Measurements from ENCODE around the gene SORCS3.

Gene SORCS3

GRCh38 chr10:104835422-104835821 is 194.3 kb downstream of the SORCS3 start:
- no peak overlapping the region for H3K4me3 ChIP-seq (ENCODE audit: low read depth, low read length)
- TF ChIP-seq CTCF (IDR thresholded peaks at IDR 0.05; ENCODE audit: low read depth, low read length, missing control alignments): no peak
- H3K27ac ChIP-seq: no peak overlapping the region
- H3K36me3 ChIP-seq (replicated peaks): no peaks in the 10 kb centered on the region
- no peaks in the 10 kb centered on the region for H3K27me3 ChIP-seq (replicated peaks)
- DNase-seq: no peak
- in situ Hi-C loops (cut with HindIII; ENCODE audit: low pct_ligation_motif_present, low sequenced_read_pairs): no loop called here

DNA sequence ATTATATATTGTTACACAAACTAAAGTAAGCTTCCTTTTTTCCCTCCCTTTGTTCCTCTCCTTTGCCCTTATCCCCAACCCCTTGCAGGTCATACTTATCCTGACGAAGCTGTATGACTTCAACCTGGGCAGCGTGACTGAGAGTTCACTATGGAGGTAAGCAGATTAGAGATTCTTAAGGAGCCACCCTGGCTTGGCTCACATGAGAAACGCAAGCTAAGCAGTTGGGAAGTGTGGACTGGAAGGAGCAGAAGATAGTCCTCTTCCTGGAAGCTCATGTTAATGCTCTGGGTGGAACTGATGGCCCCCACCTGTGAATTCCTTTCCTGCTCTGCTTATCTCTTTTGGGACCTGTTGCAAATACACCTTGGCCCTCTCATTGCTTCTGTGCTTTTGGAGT is 201.6 kb downstream of the SORCS3 start:
- no peak for DNase-seq
- H3K27me3 ChIP-seq (replicated peaks): no peaks in the 10 kb centered on the region
- H3K36me3 ChIP-seq (replicated peaks): no peaks in the 10 kb centered on the region
- H3K4me3 ChIP-seq (ENCODE audit: low read depth, low read length): no peak overlapping the region
- TF ChIP-seq CTCF (IDR thresholded peaks at IDR 0.05; ENCODE audit: low read depth, low read length, missing control alignments): no peak
- in situ Hi-C loops (cut with HindIII; ENCODE audit: low pct_ligation_motif_present, low sequenced_read_pairs): no loop called here
- no peak overlapping the region for H3K27ac ChIP-seq

DNA sequence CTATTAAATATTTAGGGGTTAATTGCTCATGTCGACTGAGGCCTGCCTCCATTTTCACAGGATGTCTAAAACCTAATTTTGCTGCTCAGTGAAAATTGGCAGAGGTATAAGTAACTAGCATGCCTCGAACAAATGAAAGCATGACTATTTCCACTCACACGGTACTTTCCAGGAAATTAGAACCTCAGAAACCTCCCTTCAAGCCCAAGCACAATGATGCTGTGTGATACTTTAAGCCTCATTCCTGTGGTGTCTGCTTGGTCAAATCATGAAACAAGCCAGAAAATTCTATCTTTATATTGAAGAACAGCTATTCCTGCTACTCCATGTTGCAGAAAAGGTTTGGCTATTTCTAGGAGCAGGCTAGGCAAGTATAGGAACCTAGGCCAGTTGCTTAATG is 203.0 kb downstream of the SORCS3 start:
- DNase-seq: no peak
- in situ Hi-C loops (cut with HindIII; ENCODE audit: low pct_ligation_motif_present, low sequenced_read_pairs): no loop called here
- no peak overlapping the region for H3K4me3 ChIP-seq (ENCODE audit: low read depth, low read length)
- no peaks in the 10 kb centered on the region for H3K36me3 ChIP-seq (replicated peaks)
- no peak overlapping the region for H3K27ac ChIP-seq
- no peaks in the 10 kb centered on the region for H3K27me3 ChIP-seq (replicated peaks)
- TF ChIP-seq CTCF (IDR thresholded peaks at IDR 0.05; ENCODE audit: low read depth, low read length, missing control alignments): no peak

DNA sequence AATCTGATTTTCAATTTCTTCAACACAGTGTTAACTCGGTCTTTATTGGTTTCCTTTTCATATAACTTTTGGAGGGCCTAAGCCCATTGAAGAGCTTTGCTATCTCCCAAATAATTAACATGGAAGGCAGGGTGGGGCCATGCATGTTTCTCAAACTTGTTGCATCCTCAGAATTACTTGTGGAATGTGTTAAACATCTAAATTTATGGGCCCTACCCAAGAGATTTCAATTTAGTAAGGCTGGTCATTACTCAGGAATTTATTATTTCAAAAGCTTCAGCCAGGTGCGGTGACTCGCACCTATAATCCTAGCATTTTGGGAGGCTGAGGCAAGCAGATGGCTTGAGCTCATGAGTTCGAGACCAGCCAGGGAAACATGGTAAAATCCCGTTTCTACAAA is 208.9 kb downstream of the SORCS3 start:
- Histone ChIP-seq H3K27me3 (replicated peaks) (no peaks in the 10 kb centered on the region), H3K4me3 (ENCODE audit: low read depth, low read length) (no peak overlapping the region), H3K27ac (no peak overlapping the region), H3K36me3 (replicated peaks) (no peaks in the 10 kb centered on the region)
- DNase-seq: no peak
- TF ChIP-seq CTCF (IDR thresholded peaks at IDR 0.05; ENCODE audit: low read depth, low read length, missing control alignments): no peak
- in situ Hi-C loops (cut with HindIII; ENCODE audit: low pct_ligation_motif_present, low sequenced_read_pairs): no loop called here

DNA sequence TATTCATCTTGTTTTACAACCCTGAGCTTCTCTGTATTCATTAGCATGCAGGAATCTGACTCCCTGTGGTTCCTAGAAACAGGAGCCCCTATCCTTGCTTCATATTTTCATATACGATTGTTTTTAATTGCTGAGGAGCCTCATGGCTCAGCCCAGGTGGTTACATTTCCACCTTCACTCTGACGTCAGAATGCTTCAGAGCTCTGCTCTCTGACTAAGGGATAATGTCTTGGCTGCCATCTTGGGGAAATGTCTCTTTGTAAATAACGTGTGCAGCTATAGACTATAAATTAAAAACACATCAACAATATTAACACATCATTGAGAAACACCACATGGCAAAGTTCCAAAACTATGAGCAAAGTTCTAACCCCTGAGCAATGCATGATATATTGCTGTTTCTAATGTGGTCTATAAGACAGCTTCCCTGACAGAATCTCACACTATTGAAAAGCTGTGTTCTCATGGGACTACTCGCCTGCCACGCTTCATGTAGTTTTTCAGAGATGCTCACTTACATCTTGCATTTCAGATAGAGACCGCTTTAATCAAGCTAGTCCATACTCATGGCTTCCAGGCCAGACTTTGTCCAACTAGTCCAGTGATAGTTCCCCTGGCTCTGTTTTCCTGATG is 227.0 kb downstream of the SORCS3 start:
- Histone ChIP-seq H3K4me3 (ENCODE audit: low read depth, low read length) (no peak overlapping the region), H3K27me3 (replicated peaks) (no peaks in the 10 kb centered on the region), H3K27ac (no peak overlapping the region), H3K36me3 (replicated peaks) (no peaks in the 10 kb centered on the region)
- DNase-seq: no peak
- no peak for TF ChIP-seq CTCF (IDR thresholded peaks at IDR 0.05; ENCODE audit: low read depth, low read length, missing control alignments)
- in situ Hi-C loops (cut with HindIII; ENCODE audit: low pct_ligation_motif_present, low sequenced_read_pairs): no loop called here

DNA sequence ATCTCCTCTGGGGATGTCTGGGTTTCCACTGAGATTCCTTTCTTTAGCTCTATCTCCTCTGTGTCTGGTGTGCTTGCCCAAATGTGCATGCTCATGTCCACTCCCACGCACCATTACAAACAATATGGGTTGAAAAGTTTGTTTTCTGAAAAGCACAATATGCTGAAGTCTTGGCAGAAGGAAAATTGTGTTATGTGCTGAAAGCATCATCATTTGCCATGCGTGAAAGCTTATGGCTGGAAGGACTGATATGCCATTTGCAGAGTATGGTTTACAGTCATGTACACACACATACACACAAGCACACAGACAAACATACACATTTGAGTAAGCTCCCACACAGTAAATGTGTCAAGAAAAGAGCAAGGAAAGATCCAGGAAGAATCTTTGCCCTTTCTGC is 231.6 kb downstream of the SORCS3 start:
- in situ Hi-C loops (cut with HindIII; ENCODE audit: low pct_ligation_motif_present, low sequenced_read_pairs): no loop called here
- Histone ChIP-seq H3K36me3 (replicated peaks) (no peaks in the 10 kb centered on the region), H3K27ac (no peak overlapping the region), H3K27me3 (replicated peaks) (no peaks in the 10 kb centered on the region), H3K4me3 (ENCODE audit: low read depth, low read length) (no peak overlapping the region)
- DNase-seq: no peak
- no peak for TF ChIP-seq CTCF (IDR thresholded peaks at IDR 0.05; ENCODE audit: low read depth, low read length, missing control alignments)

Measured in brain microvascular endothelial cell (primary cell).